ENCODE data around the gene KPNA6.
"Not testable (repeated sequence)": the region's sequence is repeated elsewhere in the genome, so short reads cannot be mapped to it uniquely, and the experiment has no call there.

Gene KPNA6

GRCh38 chr1:32142446-32143301 lies 34.8 kb downstream of the KPNA6 start:
- no peak for DNase-seq (ENCODE audit: low read depth in 2 of 2)

GRCh38 chr1:32143302-32143695 lies 35.4 kb downstream of the KPNA6 start:
- DNase-seq (ENCODE audit: low read depth in 2 of 2) = not testable (repeated sequence)

DNA sequence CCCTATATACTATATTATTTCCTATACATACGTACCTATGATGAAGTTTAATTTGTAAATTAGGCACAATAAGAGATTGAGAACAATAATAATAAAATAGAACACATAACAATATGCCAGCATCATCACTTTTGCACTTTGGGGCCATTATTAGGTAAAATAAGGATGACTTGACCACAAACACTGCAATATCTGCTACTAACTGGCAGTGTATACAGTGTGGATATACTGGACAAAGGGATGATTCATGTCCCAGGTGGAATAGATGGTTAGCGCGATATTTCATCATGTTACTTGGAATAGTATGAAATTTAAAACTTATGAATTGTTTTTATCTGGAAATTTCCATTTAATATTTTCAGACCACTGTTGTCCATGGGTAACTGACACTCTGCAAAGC lies 36.2 kb downstream of the KPNA6 start:
- DNase-seq (ENCODE audit: low read depth in 2 of 2) = no peak

DNA sequence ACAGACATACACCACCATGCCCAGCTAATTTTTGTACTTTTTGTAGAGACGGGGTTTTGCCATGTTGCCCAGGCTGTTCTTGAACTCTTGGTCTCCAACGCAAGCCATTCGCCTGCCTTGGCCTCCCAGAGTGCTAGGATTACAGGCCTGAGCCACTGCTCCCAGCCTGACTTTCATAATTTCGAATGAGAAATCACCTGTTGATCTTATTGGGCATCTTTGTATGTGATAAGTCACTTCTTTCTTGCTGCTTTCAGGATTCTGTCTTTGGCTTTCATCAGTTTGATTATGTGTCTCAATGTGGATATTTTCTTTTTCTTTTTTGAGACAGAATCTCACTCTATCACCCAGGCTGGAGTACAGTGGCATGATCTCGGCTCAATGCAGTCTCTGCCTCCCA lies 39.9 kb downstream of the KPNA6 start:
- DNase-seq (ENCODE audit: low read depth in 2 of 2) = not testable (repeated sequence)

DNA sequence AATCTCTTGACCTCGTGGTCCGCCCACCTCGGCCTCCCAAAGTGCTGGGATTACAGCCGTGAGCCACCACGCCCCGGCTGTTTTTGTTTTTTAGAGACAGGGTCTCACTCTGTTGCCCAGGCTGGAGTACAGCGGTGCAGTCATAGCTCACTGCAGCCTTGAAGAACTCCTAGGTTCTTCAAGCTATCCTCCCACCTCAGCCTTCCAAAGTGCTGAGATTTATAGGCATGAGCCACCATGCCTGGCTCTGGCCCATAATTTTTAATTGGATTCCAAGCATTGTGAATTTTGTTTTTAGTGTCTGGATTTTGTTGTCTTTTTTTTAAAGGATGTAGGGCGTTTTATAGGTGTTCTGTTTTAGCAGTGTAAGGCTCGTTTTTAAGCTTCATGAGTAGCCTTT lies 43.0 kb downstream of the KPNA6 start:
- DNase-seq (ENCODE audit: low read depth in 2 of 2) = no peak

GRCh38 chr1:32151319-32151787 lies 43.5 kb downstream of the KPNA6 start:
- no peak for DNase-seq (ENCODE audit: low read depth in 2 of 2)

- DNase-seq (ENCODE audit: low read depth in 2 of 2) = no peak
Observed at GRCh38 chr1:32159189-32159588, 51.3 kb downstream of the KPNA6 start.

- no peak for DNase-seq (ENCODE audit: low read depth in 2 of 2)
Observed at GRCh38 chr1:32163405-32163804, 55.5 kb downstream of the KPNA6 start.

- DNase-seq (ENCODE audit: low read depth in 2 of 2) = not testable (repeated sequence)
Observed at GRCh38 chr1:32165633-32166032, 57.8 kb downstream of the KPNA6 start.

DNA sequence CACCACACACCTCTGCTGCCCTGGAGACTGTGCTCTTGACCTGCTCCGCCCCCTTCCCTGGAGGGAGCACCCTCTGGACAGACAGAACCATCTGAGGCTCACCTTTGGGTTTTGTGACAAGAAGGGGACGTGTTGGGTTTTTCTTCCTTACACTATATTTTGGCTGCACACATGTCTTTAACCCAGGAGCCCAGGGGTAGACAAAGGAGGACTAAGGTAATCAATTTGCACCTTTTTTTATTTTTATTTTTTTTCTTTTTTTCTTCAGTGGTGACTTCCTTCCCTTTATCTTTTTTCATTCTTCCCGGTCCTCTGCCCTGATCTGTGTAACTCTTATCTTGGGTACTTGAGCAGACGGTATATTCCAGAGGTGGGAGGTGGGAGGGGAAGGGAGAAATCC lies 63.1 kb downstream of the KPNA6 start:
- no peak for DNase-seq (ENCODE audit: low read depth in 2 of 2)

DNA sequence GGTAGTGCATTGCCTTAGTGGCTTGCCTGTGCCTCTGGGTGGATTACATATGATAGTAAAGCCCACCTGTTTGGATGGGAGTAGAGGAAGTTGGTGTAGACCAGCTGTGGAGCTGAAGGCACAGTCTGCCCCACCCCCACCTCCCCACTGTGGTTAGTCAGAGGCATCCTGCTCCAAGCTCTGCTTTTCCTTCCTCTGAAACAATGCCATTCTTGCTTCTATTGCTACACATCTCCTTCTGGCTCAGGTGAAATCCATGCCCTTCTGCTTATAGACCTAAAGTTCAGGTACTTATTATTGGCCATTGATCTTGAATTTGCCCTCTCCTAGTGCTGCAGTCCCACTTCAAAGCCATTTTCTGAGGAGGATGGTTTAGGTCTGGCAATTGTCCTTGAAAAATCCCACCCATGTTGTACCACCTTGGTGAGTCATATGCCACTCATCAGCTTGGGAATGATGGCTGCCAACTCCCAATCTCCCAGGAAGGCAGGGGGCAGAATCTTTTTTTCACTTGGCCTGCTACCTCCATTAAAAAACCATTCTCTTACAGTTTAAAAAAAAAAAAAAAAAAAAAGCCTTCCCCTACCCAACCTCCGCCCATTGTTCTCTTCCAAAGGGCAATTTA lies 64.9 kb downstream of the KPNA6 start:
- no peak for DNase-seq (ENCODE audit: low read depth in 2 of 2)

DNA sequence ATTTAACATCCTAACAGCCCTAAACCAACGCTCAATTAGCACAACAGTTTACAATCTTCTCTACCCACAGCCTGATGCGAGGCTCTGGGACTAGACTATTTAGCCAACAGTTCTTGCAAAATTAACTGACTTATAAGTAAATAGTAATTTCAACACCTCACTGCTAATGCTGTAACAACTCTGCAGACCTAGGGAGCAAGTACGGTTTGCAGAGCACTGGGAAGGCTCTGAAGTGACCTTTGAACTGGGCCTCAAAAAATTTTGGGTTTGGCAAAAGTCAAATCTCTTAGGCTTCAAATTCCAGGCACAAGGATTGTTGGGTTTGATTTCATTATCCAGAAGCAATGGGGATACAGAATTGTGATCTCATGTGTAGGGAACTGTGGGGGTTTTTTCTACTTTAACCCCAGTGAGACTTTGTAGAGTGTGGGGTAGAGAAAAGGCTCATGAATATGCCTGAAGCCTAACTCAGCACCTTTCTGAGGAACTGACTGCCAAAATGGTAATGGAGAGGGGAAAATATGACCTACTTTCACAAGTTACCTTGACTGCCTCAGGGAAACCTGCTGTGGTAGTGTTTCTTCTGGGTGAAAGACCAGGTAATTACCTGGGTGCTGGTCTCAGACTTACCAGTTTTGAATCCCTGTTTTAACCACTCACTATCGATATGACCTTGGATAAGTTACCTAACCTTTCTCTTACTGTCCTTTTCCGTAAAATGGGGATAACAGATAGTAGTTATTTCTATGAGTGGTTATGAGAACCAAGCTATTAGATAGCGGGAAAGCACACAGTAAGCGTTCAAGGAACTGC lies 70.7 kb downstream of the KPNA6 start:
- no peak for DNase-seq (ENCODE audit: low read depth in 2 of 2)

GRCh38 chr1:32179193-32179442 lies 71.3 kb downstream of the KPNA6 start:
- DNase-seq (ENCODE audit: low read depth in 2 of 2) = no peak

DNA sequence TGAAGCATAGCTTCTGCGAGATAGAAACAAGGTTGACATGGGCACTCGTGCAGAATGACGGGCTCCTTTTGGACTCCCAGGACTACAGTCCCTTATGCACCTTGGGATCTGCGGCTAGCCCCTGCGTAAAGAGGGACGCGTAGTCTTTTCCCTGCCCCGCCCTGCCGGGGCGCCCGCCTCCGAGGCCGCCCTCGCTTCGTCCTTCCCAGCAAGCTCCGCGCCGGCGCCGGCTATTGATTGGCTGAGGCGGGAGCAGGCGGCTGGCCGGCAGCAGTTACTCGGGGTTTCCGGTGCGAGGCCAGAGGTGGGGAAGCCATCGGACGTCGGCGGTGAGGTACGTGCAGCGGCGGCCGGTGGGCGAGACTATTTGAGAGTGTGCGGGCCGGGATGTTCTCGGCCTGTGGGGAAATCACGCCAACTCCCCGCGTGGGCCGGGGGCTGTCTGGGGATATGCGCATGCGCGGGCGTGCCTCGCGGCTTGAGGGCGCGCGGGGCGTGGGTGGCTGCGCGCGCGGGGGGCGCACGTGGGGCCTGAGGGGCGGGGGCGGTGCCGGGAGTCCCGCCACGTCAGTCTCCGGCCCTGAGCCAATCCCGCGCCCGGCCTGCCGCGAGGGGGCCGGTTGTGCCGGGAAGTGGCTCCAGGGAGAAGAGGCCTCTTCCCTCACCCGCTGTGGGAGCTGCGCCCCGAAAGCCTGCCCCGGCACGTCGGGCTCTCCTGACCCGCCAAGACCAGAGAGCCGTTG lies 71.8 kb downstream of the KPNA6 start, which contains the start of gene TXLNA:
TXLNA (plus strand) TSS at position 233 of the 743 bp plus-strand sequence. CDS start 671 bp downstream, outside the sequence.
- DNase-seq (ENCODE audit: low read depth in 2 of 2) = peak; percentile 78 to 82

- DNase-seq (ENCODE audit: low read depth in 2 of 2) = no peak
Observed at GRCh38 chr1:32180186-32181060, 72.6 kb downstream of the KPNA6 start.

- no peak for DNase-seq (ENCODE audit: low read depth in 2 of 2)
Observed at GRCh38 chr1:32181065-32181464, 73.2 kb downstream of the KPNA6 start.

GRCh38 chr1:32181563-32181962 lies 73.7 kb downstream of the KPNA6 start:
- no peak for DNase-seq (ENCODE audit: low read depth in 2 of 2)

GRCh38 chr1:32182060-32182459 lies 74.2 kb downstream of the KPNA6 start:
- no peak for DNase-seq (ENCODE audit: low read depth in 2 of 2)

- no peak for DNase-seq (ENCODE audit: low read depth in 2 of 2)
Observed at GRCh38 chr1:32184650-32185049, 76.8 kb downstream of the KPNA6 start.

- DNase-seq (ENCODE audit: low read depth in 2 of 2) = no peak
Observed at GRCh38 chr1:32186077-32186476, 78.2 kb downstream of the KPNA6 start.

DNA sequence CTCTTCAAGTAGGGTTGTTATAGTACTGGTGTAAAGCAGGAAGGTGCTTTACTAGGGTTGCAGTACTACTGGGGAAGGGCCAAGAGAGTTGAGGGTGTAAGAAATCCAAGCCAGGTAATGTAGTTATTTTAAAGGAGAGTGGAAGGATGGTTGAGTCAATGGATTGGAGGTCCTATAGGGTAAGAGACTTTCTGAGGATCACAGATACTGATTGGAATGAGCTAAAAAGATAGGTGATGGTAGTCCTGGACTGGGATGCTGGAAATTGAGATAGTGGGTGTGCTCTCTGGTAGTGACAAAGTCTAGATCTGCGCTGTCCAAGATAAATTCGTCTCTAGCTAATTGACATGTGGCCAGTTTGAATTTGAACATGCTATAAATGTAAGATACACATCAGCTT lies 78.6 kb downstream of the KPNA6 start:
- DNase-seq (ENCODE audit: low read depth in 2 of 2) = no peak
